ENCODE results near the gene S100A13.
"Not testable (repeated sequence)": the region's sequence is repeated elsewhere in the genome, so short reads cannot be mapped to it uniquely, and the experiment has no call there.

S100A13 gene

DNA sequence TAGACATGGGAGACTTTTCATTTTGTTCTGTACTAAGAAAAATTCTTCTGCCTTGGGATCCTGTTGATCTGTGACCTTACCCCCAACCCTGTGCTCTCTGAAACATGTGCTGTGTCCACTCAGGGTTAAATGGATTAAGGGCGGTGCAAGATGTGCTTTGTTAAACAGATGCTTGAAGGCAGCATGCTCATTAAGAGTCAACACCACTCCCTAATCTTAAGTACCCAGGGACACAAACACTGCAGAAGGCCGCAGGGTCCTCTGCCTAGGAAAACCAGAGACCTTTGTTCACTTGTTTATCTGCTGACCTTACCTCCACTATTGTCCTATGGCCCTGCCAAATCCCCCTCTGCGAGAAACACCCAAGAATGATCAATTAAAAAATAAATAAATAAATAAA, 43.8 kb downstream of the S100A13 start:
- not testable (repeated sequence) for H3K27me3 ChIP-seq (ENCODE audit: control insufficient read depth, insufficient read depth, low read length); H3K4me3 ChIP-seq (ENCODE audit: low read depth, low read length); H3K9me3 ChIP-seq (ENCODE audit: control insufficient read depth, insufficient read depth, low read depth, low read length); H3K9ac ChIP-seq (ENCODE audit: low read length); H3K36me3 ChIP-seq (ENCODE audit: control insufficient read depth, insufficient read depth, low read length); H3K27ac ChIP-seq (ENCODE audit: low read depth, low read length); H3K4me1 ChIP-seq (ENCODE audit: control insufficient read depth, insufficient read depth, low read length)

DNA sequence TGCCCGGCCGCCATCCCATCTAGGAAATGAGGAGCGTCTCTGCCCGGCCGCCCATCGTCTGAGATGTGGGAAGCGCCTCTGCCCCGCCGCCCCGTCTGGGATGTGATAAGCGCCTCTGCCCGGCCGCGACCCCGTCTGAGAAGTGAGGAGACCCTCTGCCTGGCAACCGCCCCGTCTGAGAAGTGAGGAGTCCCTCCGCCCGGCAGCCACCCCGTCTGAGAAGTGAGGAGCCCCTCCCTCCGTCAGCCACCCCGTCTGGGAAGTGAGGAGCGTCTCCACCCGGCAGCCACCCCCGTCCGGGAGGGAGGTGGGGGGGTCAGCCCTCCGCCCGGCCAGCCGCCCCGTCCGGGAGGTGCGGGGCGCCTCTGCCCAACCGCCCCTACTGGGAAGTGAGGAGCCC, 44.5 kb downstream of the S100A13 start:
- H3K9me3 ChIP-seq (ENCODE audit: control insufficient read depth, insufficient read depth, low read depth, low read length); H3K27ac ChIP-seq (ENCODE audit: low read depth, low read length); H3K27me3 ChIP-seq (ENCODE audit: control insufficient read depth, insufficient read depth, low read length); H3K36me3 ChIP-seq (ENCODE audit: control insufficient read depth, insufficient read depth, low read length); H3K9ac ChIP-seq (ENCODE audit: low read length); H3K4me3 ChIP-seq (ENCODE audit: low read depth, low read length): not testable (repeated sequence)
- peaks cover 11% of the 10 kb centered on the region; the same call in 1 of the 2 replicates for H3K4me1 ChIP-seq (ENCODE audit: control insufficient read depth, insufficient read depth, low read length)

- Histone ChIP-seq H3K27me3 (ENCODE audit: control insufficient read depth, insufficient read depth, low read length) (no peaks in the 10 kb centered on the region), H3K36me3 (ENCODE audit: control insufficient read depth, insufficient read depth, low read length) (no peaks in the 10 kb centered on the region), H3K4me3 (ENCODE audit: low read depth, low read length) (no peak overlapping the region), H3K9ac (ENCODE audit: low read length) (no peak overlapping the region), H3K9me3 (ENCODE audit: control insufficient read depth, insufficient read depth, low read depth, low read length) (peaks cover 3% of the 10 kb centered on the region; the same call in 1 of the 2 replicates), H3K4me1 (ENCODE audit: control insufficient read depth, insufficient read depth, low read length) (peaks cover 14% of the 10 kb centered on the region; the same call in 1 of the 2 replicates), H3K27ac (ENCODE audit: low read depth, low read length) (no peak overlapping the region)
These were observed 48.4 kb downstream of the S100A13 start for GRCh38 chr1:153578936-153579335.

GRCh38 chr1:153578490-153578889, 48.8 kb downstream of the S100A13 start:
- peaks cover 14% of the 10 kb centered on the region; the same call in 1 of the 2 replicates for H3K4me1 ChIP-seq (ENCODE audit: control insufficient read depth, insufficient read depth, low read length)
- no peaks in the 10 kb centered on the region for H3K27me3 ChIP-seq (ENCODE audit: control insufficient read depth, insufficient read depth, low read length)
- no peak overlapping the region for H3K27ac ChIP-seq (ENCODE audit: low read depth, low read length)

DNA sequence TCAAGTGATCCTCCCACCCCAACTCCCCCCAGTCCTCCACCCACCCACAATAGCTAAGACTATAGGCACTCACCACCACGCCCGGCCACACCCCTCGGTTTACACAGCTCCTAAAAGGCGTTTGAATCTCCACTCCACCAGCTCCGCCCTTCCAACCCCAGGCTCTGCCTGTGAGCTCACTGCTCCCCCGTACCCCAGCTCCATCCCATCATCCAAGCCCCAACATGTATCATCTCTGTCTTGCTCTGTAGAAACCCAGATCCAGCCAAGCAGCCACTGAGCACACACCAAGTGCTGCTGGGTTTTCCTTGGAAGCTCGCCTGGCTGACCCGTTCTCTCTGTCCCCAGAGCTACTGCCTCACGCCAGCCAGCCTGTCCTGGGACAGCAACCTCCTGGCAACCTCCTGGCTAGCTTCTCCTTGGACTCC, 49.7 kb downstream of the S100A13 start:
- Histone ChIP-seq H3K9me3 (ENCODE audit: control insufficient read depth, insufficient read depth, low read depth, low read length) (peaks cover 5% of the 10 kb centered on the region), H3K27ac (ENCODE audit: low read depth, low read length) (no peak overlapping the region), H3K36me3 (ENCODE audit: control insufficient read depth, insufficient read depth, low read length) (no peaks in the 10 kb centered on the region), H3K9ac (ENCODE audit: low read length) (no peak overlapping the region), H3K4me3 (ENCODE audit: low read depth, low read length) (no peak overlapping the region), H3K27me3 (ENCODE audit: control insufficient read depth, insufficient read depth, low read length) (no peaks in the 10 kb centered on the region), H3K4me1 (ENCODE audit: control insufficient read depth, insufficient read depth, low read length) (peaks cover 14% of the 10 kb centered on the region; the same call in 1 of the 2 replicates)

More at GRCh38 chr1:153578490-153578889, 48.8 kb downstream of the S100A13 start:
- Histone ChIP-seq H3K4me3 (ENCODE audit: low read depth, low read length) (no peak overlapping the region), H3K9me3 (ENCODE audit: control insufficient read depth, insufficient read depth, low read depth, low read length) (peaks cover 3% of the 10 kb centered on the region; the same call in 1 of the 2 replicates), H3K9ac (ENCODE audit: low read length) (no peak overlapping the region), H3K36me3 (ENCODE audit: control insufficient read depth, insufficient read depth, low read length) (no peaks in the 10 kb centered on the region)

- no peak overlapping the region for H3K9ac ChIP-seq (ENCODE audit: low read length)
- H3K4me3 ChIP-seq (ENCODE audit: low read depth, low read length) = no peak overlapping the region
- no peaks in the 10 kb centered on the region for H3K27me3 ChIP-seq (ENCODE audit: control insufficient read depth, insufficient read depth, low read length)
- peaks cover 5% of the 10 kb centered on the region for H3K9me3 ChIP-seq (ENCODE audit: control insufficient read depth, insufficient read depth, low read depth, low read length)
- peaks cover 14% of the 10 kb centered on the region; the same call in 1 of the 2 replicates for H3K4me1 ChIP-seq (ENCODE audit: control insufficient read depth, insufficient read depth, low read length)
- H3K27ac ChIP-seq (ENCODE audit: low read depth, low read length) = no peak overlapping the region
- H3K36me3 ChIP-seq (ENCODE audit: control insufficient read depth, insufficient read depth, low read length) = no peaks in the 10 kb centered on the region
These were observed 50.2 kb downstream of the S100A13 start for GRCh38 chr1:153577138-153577537.

DNA sequence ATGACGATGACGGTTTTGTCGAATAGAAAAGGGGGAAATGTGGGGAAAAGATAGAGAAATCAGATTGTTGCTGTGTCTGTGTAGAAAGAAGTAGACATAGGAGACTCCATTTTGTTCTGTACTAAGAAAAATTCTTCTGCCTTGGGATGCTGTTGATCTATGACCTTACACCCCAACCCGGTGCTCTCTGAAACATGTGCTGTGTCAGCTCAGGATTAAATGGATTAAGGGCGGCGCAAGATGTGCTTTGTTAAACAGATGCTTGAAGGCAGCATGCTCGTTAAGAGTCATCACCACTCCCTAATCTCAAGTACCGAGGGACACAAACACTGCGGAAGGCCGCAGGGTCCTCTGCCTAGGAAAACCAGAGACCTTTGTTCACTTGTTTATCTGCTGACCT, 51.8 kb downstream of the S100A13 start:
- not testable (repeated sequence) for H3K36me3 ChIP-seq (ENCODE audit: control insufficient read depth, insufficient read depth, low read length); H3K9ac ChIP-seq (ENCODE audit: low read length); H3K27me3 ChIP-seq (ENCODE audit: control insufficient read depth, insufficient read depth, low read length); H3K27ac ChIP-seq (ENCODE audit: low read depth, low read length); H3K9me3 ChIP-seq (ENCODE audit: control insufficient read depth, insufficient read depth, low read depth, low read length); H3K4me3 ChIP-seq (ENCODE audit: low read depth, low read length)
- peaks cover 14% of the 10 kb centered on the region; the same call in 1 of the 2 replicates for H3K4me1 ChIP-seq (ENCODE audit: control insufficient read depth, insufficient read depth, low read length)

GRCh38 chr1:153575081-153575491, 52.2 kb downstream of the S100A13 start:
- H3K9ac ChIP-seq (ENCODE audit: low read length); H3K27ac ChIP-seq (ENCODE audit: low read depth, low read length); H3K9me3 ChIP-seq (ENCODE audit: control insufficient read depth, insufficient read depth, low read depth, low read length); H3K4me3 ChIP-seq (ENCODE audit: low read depth, low read length); H3K27me3 ChIP-seq (ENCODE audit: control insufficient read depth, insufficient read depth, low read length); H3K36me3 ChIP-seq (ENCODE audit: control insufficient read depth, insufficient read depth, low read length): not testable (repeated sequence)
- H3K4me1 ChIP-seq (ENCODE audit: control insufficient read depth, insufficient read depth, low read length) = peaks cover 14% of the 10 kb centered on the region; the same call in 1 of the 2 replicates

DNA sequence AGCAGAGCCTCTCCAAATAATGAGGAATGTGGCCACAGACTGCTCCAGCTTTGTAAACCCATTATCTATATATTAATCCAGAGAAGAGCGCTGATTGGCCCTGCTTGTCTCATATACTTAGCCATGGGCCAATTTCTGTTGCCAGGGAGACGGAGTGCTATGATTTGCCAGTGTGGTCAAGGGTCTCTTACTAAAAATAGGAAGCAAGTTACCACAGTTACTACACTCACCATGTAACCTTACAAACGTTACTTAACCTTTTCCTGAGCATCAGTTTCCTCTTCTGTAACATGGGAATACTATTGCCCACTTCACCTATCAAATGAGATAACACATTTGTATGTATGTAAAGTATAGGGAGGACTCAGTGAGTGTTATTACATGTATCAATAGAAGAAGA, 54.0 kb downstream of the S100A13 start:
- peaks cover 14% of the 10 kb centered on the region for H3K4me1 ChIP-seq (ENCODE audit: control insufficient read depth, insufficient read depth, low read length)
- H3K36me3 ChIP-seq (ENCODE audit: control insufficient read depth, insufficient read depth, low read length) = no peaks in the 10 kb centered on the region
- no peak overlapping the region for H3K4me3 ChIP-seq (ENCODE audit: low read depth, low read length)
- H3K9me3 ChIP-seq (ENCODE audit: control insufficient read depth, insufficient read depth, low read depth, low read length) = peaks cover 5% of the 10 kb centered on the region
- H3K27me3 ChIP-seq (ENCODE audit: control insufficient read depth, insufficient read depth, low read length) = no peaks in the 10 kb centered on the region
- no peak overlapping the region for H3K9ac ChIP-seq (ENCODE audit: low read length)
- no peak overlapping the region for H3K27ac ChIP-seq (ENCODE audit: low read depth, low read length)

DNA sequence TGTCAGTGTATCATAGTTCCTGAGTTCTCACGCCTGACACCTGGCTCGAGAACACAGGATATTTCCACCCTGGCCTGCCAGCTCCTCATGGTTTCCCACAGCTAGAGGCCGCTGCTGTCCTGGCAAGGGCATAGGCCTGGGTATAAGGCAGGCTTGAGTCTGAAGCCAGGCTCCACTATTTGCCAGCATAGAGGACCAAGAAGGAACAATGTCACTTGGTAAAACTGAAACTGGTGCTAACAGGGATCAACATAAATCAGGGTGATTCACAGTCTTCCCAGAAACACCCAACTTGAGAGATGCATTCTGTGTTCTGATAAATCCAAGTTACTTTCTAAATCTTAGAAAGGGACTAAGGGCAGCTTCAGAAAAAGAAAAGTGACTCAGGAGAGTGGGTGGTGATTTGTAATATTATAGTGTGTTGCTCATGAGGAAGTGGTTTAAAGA, 54.7 kb downstream of the S100A13 start:
- H3K36me3 ChIP-seq (ENCODE audit: control insufficient read depth, insufficient read depth, low read length) = no peaks in the 10 kb centered on the region
- H3K4me1 ChIP-seq (ENCODE audit: control insufficient read depth, insufficient read depth, low read length) = peaks cover 14% of the 10 kb centered on the region
- H3K4me3 ChIP-seq (ENCODE audit: low read depth, low read length) = no peak overlapping the region
- H3K27ac ChIP-seq (ENCODE audit: low read depth, low read length) = no peak overlapping the region
- no peaks in the 10 kb centered on the region for H3K27me3 ChIP-seq (ENCODE audit: control insufficient read depth, insufficient read depth, low read length)
- H3K9me3 ChIP-seq (ENCODE audit: control insufficient read depth, insufficient read depth, low read depth, low read length) = peaks cover 5% of the 10 kb centered on the region
- H3K9ac ChIP-seq (ENCODE audit: low read length) = no peak overlapping the region

DNA sequence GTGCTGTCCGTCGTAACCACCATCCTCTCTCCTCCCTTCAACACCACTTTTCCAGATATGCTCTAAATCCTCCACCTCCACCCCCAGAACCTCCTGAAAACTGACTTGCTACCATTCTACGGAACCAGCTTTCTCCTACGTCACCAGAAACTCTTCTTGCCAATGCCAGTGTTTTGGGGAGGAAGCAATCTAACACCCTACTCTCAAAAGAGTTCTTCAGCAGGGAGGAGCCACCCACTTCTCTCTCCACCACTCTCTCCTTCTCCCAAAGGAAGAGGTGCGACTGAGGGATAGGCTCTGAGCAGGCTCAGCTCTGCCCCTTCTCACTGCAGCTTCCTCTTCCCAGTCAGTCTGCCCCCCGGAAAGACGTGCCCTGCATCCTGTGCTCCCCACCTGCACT, 55.6 kb downstream of the S100A13 start:
- no peaks in the 10 kb centered on the region for H3K36me3 ChIP-seq (ENCODE audit: control insufficient read depth, insufficient read depth, low read length)
- no peaks in the 10 kb centered on the region for H3K27me3 ChIP-seq (ENCODE audit: control insufficient read depth, insufficient read depth, low read length)
- H3K4me3 ChIP-seq (ENCODE audit: low read depth, low read length) = no peak overlapping the region
- H3K27ac ChIP-seq (ENCODE audit: low read depth, low read length) = no peak overlapping the region
- H3K9ac ChIP-seq (ENCODE audit: low read length) = no peak overlapping the region
- peaks cover 5% of the 10 kb centered on the region for H3K9me3 ChIP-seq (ENCODE audit: control insufficient read depth, insufficient read depth, low read depth, low read length)
- peaks cover 21% of the 10 kb centered on the region for H3K4me1 ChIP-seq (ENCODE audit: control insufficient read depth, insufficient read depth, low read length)

- Histone ChIP-seq H3K36me3 (ENCODE audit: control insufficient read depth, insufficient read depth, low read length) (no peaks in the 10 kb centered on the region), H3K9ac (ENCODE audit: low read length) (no peak overlapping the region), H3K4me3 (ENCODE audit: low read depth, low read length) (no peak overlapping the region), H3K27ac (ENCODE audit: low read depth, low read length) (no peak overlapping the region), H3K9me3 (ENCODE audit: control insufficient read depth, insufficient read depth, low read depth, low read length) (peaks cover 5% of the 10 kb centered on the region), H3K4me1 (ENCODE audit: control insufficient read depth, insufficient read depth, low read length) (peaks cover 28% of the 10 kb centered on the region), H3K27me3 (ENCODE audit: control insufficient read depth, insufficient read depth, low read length) (no peaks in the 10 kb centered on the region)
These were observed 56.4 kb downstream of the S100A13 start for GRCh38 chr1:153570874-153571273.

All from HUES6 (cell line).